Gastrocnemius medialis (tissue), 4 donors: ENCODE measurements around the gene THAP9.
"Not testable (repeated sequence)": the region's sequence is repeated elsewhere in the genome, so short reads cannot be mapped to it uniquely, and the experiment has no call there.

Experiments
- CTCF ChIP-seq, 5 experiments: fragments of 450-650 bp in 3 of 5; fragments of 200-600 bp in 2 of 5; sonication (generic) in 2 of 5; IDR thresholded peaks in 4 of 5; conservative IDR thresholded peaks in 1 of 5; 1 replicate in 4 of 5; 2 replicates in 1 of 5; pipeline ENCODE4 v1.5.1; 2016 to 2019; ENCODE audit warnings: antibody characterized with exemption in 5 of 5, mild to moderate bottlenecking in 3 of 5, moderate library complexity in 3 of 5
- POLR2A ChIP-seq, 2 donors: fragments of 450-650 bp; IDR thresholded peaks; one replicate each; pipeline ENCODE4 v1.6.1; 2017; ENCODE audit warnings: antibody characterized with exemption in 2 of 2, mild to moderate bottlenecking in 2 of 2, moderate library complexity in 2 of 2

GRCh38 chr4:82866033-82866432 lies 34.5 kb upstream of the THAP9 start:
- TF ChIP-seq CTCF (IDR thresholded peaks at IDR 0.05 in 4 of 5, conservative IDR thresholded peaks at IDR 0.05 in 1 of 5); POLR2A (IDR thresholded peaks at IDR 0.05): not testable (repeated sequence)
